ENCODE data around the gene TSBP1.
"Not testable (repeated sequence)": the region's sequence is repeated elsewhere in the genome, so short reads cannot be mapped to it uniquely, and the experiment has no call there.

The TSBP1 gene

GRCh38 chr6:32273801-32274577, 97.7 kb downstream of the TSBP1 start:
- DNase-seq: peak in 1 of 2 donors; percentile 22

- peak in 1 of 2 donors; percentile 0 for DNase-seq
These were observed 100.3 kb downstream of the TSBP1 start for GRCh38 chr6:32271429-32271828.

- DNase-seq: not testable (repeated sequence)
These were observed 103.2 kb downstream of the TSBP1 start for GRCh38 chr6:32268459-32268858.

- DNase-seq: no peak
These were observed 104.7 kb downstream of the TSBP1 start for GRCh38 chr6:32267035-32267434.

- not testable (repeated sequence) for DNase-seq
These were observed 114.4 kb downstream of the TSBP1 start for GRCh38 chr6:32257262-32257661.

GRCh38 chr6:32255199-32256153, 116.2 kb downstream of the TSBP1 start:
- peak; percentile 47 to 56 for DNase-seq

- no peak for DNase-seq
These were observed 116.9 kb downstream of the TSBP1 start for GRCh38 chr6:32254761-32255198.

- DNase-seq: no peak
These were observed 119.2 kb downstream of the TSBP1 start for GRCh38 chr6:32252331-32253009.

- no peak for DNase-seq
These were observed 122.4 kb downstream of the TSBP1 start for GRCh38 chr6:32249262-32249661.

- no peak for DNase-seq
These were observed 124.3 kb downstream of the TSBP1 start for GRCh38 chr6:32247401-32247800.

GRCh38 chr6:32244946-32245398, 126.7 kb downstream of the TSBP1 start:
- peak; percentile 45 to 66 for DNase-seq

GRCh38 chr6:32244270-32244669, 127.4 kb downstream of the TSBP1 start:
- DNase-seq: no peak
